Stimulated activated CD4-positive, alpha-beta T cell treated with anti-CD3 and anti-CD28 coated beads, Interleukin-15, amount 100 ng/mL, for 48 hours (primary cell): Measurements from ENCODE around the gene VPS29.

Source experiments
- DNase-seq, 2 donors: peaks; one replicate each; pipeline ENCODE4 v3.0.0-alpha.2; 2020; ENCODE audit warnings: low read depth in 2 of 2

Gene VPS29

GRCh38 chr12:110449799-110450497 lies 52.0 kb downstream of the VPS29 start, which contains the start of gene ARPC3:
Gene ARPC3 (minus strand): TSS chr12:110450337. CDS start chr12:110450260, 77 bp downstream.
- DNase-seq = peak; percentile 92 to 94

- no peak for DNase-seq
Measured at GRCh38 chr12:110444455-110444854, 57.5 kb downstream of the VPS29 start.
